GM19468 (cell line): ENCODE results near the gene DMBX1.

ENCODE experiments used
- ATAC-seq: cut with Tn5 transposase; IDR thresholded peaks from one replicate; pipeline ENCODE4 v1.9.1; 2021; ENCODE audit warnings: mild to moderate bottlenecking, moderate library complexity, moderate number of reproducible peaks; ENCODE audit not compliant: unreplicated experiment; ENCODE audit errors: extremely low read depth

DMBX1 gene

GRCh38 chr1:46522184-46522968 is 32.7 kb downstream of the DMBX1 start:
- no peak for ATAC-seq

GRCh38 chr1:46522969-46523320 is 33.3 kb downstream of the DMBX1 start:
- no peak for ATAC-seq

GRCh38 chr1:46523496-46524353 is 34.1 kb downstream of the DMBX1 start:
- ATAC-seq: no peak

- ATAC-seq: no peak
Measured at GRCh38 chr1:46524843-46525242, 35.2 kb downstream of the DMBX1 start.

GRCh38 chr1:46525253-46525983 is 35.8 kb downstream of the DMBX1 start:
- ATAC-seq: no peak

- no peak for ATAC-seq
Measured at GRCh38 chr1:46526013-46526690, 36.5 kb downstream of the DMBX1 start.

- no peak for ATAC-seq
Measured at GRCh38 chr1:46526691-46527291, 37.2 kb downstream of the DMBX1 start.

GRCh38 chr1:46527474-46528296 is 38.0 kb downstream of the DMBX1 start:
- no peak for ATAC-seq

- ATAC-seq: no peak
Measured at GRCh38 chr1:46528297-46528955, 38.8 kb downstream of the DMBX1 start.

- no peak for ATAC-seq
Measured at GRCh38 chr1:46529031-46529630, 39.5 kb downstream of the DMBX1 start.

GRCh38 chr1:46530311-46530710 is 40.7 kb downstream of the DMBX1 start:
- ATAC-seq: no peak

- no peak for ATAC-seq
Measured at GRCh38 chr1:46530791-46531409, 41.3 kb downstream of the DMBX1 start.

- no peak for ATAC-seq
Measured at GRCh38 chr1:46532095-46532494, 42.5 kb downstream of the DMBX1 start.

GRCh38 chr1:46532498-46533178 is 43.0 kb downstream of the DMBX1 start:
- no peak for ATAC-seq

- no peak for ATAC-seq
Measured at GRCh38 chr1:46533179-46533864, 43.7 kb downstream of the DMBX1 start.

GRCh38 chr1:46535063-46535462 is 45.4 kb downstream of the DMBX1 start:
- no peak for ATAC-seq

- ATAC-seq: no peak
Measured at GRCh38 chr1:46536527-46536926, 46.9 kb downstream of the DMBX1 start.
